Stimulated activated CD4-positive, alpha-beta T cell treated with anti-CD3 and anti-CD28 coated beads, Interleukin-12 subunit alpha, Interleukin-12 subunit beta, amount 100 ng/mL, for 24 hours (primary cell): ENCODE measurements around the gene NOP58.
A peak's percentile ranks its signal among the peaks of the same experiment; 100 is the strongest.
"Not testable (repeated sequence)": the region's sequence is repeated elsewhere in the genome, so short reads cannot be mapped to it uniquely, and the experiment has no call there.

Experiments used
- DNase-seq, 2 experiments: peaks; one replicate each; pipeline ENCODE4 v3.0.0-alpha.2; 2020; ENCODE audit warnings: low read depth in 2 of 2

The NOP58 gene, protein sequence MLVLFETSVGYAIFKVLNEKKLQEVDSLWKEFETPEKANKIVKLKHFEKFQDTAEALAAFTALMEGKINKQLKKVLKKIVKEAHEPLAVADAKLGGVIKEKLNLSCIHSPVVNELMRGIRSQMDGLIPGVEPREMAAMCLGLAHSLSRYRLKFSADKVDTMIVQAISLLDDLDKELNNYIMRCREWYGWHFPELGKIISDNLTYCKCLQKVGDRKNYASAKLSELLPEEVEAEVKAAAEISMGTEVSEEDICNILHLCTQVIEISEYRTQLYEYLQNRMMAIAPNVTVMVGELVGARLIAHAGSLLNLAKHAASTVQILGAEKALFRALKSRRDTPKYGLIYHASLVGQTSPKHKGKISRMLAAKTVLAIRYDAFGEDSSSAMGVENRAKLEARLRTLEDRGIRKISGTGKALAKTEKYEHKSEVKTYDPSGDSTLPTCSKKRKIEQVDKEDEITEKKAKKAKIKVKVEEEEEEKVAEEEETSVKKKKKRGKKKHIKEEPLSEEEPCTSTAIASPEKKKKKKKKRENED

DNA sequence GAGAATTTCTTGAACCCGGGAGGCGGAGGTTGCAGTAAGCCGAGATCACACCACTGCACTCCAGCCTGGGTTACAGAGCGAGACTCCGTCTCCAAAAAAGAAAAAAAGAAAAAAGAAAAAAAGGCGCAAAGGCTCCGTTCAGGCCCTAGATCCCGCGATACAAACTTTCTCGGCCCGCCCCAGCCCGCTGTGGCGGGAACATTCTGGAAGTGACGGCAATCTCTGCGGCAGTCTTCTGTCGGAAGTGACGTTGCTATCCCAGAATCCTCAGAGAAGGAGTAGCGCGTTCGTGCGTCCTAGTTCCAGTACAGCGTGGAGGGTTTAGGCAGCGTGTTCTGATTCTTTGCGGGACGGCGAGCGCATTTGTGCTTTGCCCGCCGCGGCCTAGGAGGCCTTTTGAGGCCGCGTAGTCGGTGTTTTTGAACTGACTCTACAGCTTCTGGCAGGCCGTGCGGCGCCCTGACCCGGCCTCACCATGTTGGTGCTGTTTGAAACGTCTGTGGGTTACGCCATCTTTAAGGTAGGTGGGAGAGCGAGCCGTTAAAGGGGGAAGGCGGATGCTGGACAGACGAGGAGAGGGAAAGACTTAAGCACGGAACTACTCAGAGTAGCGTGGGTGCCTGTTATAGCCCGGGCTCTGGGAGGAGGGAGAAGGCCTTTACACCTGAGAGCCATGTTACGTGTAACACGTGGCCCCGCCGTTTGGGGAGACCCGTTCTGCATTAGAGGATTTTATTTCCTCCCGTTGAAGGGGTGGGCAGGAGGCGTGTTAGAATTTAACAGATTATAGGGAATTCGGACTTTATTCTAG is at the start of gene NOP58:
TSS of gene NOP58 (plus strand) at position 297 of the 811 bp plus-strand sequence. CDS start at position 476, 179 bp downstream.
- DNase-seq, result peak; percentile 82 to 84

DNA sequence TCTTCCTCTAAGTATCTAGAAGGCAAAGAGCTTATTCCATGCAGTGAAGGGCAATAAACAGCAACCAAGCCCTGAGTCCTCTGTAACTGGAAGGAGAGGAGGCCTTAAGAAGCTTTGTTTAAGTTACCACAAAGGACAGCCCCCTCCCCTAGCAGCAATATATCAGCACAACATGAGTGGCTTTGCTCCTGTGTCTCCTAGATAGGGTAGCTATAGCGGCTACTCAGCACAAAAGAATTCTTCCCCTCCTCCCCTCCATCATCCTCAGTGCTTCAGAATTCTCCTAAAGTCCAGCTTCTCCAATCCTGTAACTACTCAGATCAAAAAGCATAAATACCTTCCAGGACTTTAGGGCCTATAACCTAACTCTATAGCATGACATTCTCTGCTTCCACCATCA is 43.7 kb upstream of the NOP58 start:
- no peak for DNase-seq

DNA sequence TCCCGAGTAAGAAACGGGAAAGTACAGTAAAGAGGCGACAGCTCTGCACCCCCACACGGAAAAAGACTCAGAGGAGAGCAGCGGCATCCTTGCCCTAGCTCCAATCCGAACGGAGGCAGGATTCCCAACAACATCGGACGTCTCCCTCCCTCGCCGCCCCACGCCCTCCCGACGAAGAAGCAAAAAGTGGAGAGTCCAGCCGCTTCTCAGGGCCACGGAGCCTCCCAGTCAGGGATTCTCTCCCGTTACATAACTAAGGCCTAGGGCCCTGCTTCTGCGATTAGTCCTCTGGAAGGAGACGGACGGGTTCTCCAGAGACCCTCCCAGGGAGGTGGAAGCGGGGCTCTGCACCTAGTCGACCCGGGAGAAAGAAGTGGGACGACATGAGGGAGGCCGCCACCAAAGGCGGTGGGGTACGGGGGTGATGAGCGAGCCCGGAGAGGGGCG is 27.8 kb upstream of the NOP58 start:
- DNase-seq, result peak; percentile 8 to 12

DNA sequence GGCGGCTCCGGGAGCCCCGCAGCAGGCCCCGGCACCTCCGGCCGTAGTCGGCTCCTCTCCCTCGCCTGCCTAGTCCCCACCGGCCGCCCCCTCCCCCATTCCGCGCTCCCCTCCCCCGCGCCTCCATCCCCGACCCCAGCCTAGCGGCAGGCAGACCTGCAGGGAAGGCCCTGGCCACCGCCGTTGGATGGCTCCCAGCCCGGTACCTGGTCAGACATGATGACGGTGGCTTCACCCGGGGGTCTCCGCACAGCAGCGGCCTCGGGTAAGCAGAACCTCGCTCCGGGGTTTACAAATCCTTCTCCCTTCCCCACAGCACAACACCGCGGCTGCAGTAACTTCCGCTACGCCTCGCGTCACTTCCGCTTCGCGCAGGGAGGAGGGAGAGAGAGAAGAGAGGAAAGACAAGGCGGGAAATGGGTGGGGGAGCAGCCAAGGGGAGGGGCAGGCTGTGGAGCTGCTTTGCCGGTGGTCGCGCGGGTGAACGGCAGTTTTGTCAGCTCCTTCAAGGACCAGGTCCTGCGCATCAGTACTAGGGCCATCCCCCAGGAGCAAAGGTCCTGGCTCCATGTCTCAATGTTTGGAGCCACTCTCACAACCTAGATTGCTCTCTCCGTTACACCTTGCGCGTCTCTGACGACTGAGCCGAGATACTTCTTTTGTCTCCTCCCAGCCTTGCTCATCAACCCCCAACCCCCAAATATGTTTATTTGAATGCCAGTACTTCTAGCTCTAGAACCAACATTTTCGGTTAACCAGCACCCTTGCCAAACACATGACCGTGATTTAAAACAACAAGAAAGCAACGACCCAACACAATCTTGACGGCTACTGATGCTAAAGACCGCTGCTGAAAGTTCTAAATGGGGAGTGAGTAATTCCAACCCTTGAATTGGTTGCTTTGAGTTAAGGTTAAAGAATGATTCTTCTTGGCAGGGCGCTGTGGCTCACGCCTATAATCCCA is 27.0 kb upstream of the NOP58 start, which contains the start of gene SUMO1:
TSS of gene SUMO1 (minus strand) at position 364 of the 964 bp plus-strand sequence. CDS start at position 218, 146 bp downstream.
- DNase-seq, result peak; percentile 86 to 90

DNA sequence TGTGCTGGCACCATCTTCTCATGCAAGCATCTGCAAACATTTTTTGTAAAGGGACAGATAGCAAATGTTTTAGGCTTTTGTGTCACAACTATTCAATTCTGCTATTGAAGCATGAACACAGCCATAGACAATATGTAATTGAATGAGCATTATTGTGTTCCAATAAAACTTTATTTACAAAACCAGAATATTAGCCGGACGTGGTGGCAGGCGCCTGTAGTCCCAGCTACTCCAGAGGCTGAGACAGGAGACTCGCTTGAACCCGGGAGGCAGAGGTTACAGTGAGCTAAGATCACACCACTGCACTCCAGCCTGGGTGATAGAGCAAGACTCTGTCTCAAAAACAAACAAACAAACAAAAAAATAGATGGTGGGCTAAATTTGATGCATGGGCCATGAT is 17.9 kb upstream of the NOP58 start:
- DNase-seq, result not testable (repeated sequence)

DNA sequence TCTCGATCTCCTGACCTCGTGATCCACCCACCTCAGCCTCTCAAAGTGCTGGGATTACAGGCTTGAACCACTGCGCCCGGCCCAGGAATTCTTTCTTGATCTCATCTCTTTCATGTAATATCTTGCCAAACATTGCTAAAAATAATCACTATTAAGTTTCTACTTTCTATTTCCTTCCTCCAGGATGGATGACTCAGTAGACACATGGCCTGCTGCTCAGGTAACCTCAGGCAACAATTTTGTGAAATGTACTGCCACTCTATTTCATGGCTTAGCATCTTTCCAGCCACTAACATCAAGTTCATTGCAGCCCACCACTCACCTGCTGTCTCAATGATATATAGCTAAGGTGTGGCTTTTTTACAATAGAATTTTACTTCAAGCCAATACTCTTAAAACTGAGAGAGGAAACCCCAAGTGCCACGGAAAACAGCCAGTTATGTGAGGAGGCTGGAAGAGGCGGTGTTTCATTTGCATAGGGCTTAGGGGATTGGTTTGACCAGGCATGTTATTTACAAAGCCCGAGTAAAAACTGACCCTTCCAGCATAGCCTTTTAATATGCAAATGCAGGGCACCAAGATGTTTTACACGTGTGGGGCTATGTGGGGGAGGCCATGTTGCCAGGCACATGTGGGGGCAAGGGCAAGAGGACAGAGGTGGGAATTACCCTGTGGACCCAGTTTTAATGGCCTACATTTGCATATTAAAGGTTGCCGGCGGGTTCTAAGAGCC is 15.9 kb upstream of the NOP58 start:
- no peak for DNase-seq

DNA sequence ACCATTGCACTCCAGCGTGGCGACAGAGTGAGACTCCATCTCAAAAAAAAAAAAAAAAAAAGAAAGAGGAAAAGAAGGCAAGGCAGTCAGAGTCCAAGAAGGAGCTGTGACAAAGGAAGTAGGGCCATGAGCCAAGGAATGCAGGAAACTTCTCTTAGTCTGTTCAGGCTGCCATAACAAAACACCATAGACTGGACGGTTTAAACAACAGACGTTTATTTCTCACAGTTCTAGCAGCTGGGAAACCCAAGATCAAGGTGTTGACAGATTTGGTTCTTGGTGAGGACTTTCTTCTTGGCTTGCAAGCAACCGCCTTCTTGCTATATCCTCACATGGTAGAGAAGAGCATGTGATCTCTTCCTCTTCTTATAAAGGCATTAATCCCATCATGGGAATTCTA is 14.1 kb upstream of the NOP58 start:
- DNase-seq, result no peak

DNA sequence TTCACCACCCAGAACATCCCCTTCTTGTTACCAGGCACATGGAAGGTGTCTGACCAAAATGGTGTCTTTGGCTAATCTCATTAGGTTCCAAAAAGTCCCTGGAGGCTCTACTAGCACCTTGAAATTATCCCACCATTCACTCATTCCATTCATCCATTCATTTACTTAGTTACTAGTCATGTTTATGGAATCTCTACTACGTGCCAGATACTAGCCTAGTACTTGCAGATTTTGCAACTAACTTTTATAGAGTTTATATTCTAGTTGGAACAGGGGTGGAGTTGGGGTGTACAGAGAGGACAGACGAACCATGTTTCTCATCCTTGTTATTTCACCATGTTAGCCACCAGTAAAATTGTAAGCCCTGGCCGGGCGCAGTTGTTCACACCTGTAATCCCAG is 4.0 kb upstream of the NOP58 start:
- DNase-seq, result no peak

DNA sequence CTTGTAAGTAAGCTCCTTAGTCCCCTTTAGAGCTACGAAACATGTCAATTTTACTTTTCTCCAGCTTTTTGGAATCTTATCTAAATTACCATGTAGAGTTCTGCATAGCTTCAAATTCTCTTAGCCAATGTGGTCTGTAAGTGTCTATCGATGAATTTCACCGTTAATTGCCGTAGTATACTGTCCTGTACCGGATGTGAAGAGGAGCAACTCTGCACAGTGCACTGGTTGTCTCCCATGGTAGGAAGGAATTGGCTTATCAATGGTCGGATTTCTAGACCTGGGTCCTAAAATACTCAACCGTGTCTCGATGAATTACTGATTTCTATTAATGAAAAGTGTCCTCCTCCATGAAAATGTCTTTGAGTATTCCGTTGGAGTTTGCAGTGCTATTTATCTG is 1.9 kb downstream of the NOP58 start:
- no peak for DNase-seq

DNA sequence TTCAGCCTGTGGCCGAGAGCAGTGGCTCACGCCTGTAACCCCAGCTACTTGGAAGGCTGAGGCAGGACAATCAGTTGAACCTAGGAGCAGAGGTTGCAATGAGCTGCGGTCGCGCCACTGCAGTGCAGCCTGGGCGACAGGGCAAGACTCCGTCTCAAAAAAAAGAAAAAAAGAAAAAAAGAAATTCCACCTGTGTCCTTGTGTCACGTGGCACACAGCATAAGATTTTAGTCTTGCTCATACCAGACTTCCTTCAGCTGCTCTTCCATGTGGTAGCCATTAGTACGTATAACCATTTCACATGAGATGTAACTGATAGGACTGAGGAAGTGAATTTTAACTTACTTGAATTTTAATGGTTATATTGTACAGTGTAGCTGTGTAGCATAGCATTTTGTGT is 4.0 kb downstream of the NOP58 start:
- no peak for DNase-seq

DNA sequence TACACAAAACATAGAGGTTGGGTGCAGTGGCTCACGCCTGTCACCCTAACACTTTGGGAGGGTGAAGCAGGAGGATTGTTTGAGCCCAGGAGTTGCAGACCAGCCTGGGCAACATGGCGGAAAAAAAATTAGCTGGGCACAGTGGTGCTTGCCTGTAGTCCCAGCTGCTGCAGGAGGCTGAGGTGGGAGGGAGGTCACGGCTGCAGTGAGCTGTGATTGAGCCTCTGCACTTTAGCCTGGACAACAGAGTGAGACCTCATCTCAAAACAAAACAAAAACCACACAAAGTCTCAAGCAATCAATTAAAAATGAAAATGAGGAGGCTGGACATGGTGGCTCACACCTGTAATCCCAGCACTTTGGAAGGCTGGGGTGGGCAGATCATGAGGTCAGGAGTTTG is 4.9 kb downstream of the NOP58 start:
- DNase-seq, result no peak

DNA sequence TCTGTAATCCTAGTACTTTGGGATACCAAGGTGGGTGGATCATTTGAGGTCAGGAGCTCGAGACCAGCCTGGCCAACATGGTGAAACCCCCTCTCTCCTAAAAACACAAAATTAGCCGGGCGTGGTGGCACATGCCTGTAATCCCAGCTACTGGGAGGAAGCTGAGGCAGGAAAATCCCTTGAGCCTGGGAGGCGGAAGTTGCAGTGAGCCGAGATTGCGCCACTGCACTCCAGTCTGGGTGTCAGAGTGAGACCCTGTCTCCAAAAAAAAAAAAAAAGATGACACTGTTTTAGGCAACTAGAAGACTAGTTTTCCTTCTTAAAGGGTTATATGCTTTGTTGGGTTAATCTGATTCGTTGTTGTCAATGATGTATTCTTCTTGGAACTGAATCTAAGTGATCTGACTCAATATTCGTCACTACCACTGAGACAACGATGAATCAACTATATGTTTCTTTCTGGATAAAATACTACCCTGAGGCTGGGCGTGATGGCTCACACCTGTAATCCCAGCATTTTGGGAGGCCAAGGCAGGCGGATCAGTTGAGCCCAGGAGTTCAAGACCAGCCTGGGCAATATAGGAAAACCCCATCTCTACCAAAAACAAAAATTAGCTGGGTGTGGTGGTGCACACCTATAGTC is 10.6 kb downstream of the NOP58 start:
- DNase-seq, result not testable (repeated sequence)

DNA sequence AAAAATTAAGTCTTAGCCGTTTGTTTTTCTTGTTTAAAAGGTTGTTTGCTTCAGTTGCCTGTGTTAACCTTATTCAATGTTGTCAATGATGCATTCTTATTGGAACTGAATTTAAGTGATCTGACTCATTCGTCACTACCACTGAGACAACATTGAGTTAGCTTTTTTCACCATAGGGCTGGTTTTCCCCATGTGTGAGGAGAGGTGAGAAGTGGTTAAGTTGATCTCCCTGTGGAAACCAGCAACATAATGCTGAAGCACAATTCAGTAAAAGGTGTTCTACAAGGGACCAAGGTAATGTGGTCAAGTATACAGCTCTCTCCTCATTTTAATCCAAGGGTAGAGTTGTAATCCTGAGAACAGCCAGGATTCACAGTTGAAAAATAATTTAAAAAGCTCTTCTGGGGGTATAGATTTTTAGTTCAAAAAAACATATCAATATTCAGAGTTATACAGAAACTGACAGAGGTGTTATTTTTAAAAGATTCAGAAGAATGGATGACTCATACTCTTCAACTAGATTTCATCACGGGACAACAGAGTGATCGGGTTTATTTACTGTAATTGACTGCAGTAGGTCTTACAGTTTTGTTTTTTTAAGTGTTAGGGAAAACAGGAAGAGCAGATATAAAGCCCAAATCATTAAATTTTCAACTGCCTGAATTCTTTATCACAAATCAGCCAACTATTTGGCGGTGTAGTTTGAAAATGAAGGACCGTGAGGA is 12.6 kb downstream of the NOP58 start:
- no peak for DNase-seq

DNA sequence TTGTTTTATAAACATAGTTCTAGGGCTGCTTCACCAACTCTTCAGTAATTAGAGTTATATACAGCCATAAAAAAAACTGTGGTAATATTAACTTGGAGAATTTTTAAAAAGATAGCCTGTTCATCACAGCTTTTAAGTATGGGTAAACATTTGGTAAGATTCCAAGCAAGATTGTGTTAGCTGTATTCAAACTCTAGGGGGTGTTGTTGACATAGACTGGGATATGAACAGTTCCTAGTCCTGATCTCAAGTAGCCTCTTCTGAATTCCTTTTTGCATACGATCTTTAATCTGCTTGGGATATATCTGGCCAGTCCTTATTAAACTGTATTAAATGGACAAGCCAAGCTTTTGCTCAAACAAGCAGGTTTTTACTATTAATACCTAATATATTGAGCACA is 13.4 kb downstream of the NOP58 start:
- DNase-seq, result no peak

DNA sequence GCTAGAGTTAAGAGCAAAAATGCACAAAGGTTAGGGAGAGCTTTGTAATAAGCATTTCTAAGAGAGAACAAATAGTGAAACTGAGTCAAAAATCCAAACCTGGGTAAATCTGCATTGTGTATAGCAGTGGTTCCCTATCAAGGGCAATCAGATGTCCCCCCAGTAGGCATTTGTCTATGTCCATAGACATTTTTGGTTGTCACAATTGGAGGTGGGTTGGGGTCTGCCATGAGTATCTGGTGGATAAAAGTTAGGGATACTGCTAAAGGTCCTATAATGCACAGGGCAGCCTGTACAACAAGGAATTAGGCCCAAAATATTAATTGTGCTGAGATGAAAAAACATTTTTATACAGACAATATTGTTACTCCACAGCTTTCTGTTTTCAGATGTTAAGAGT is 21.0 kb downstream of the NOP58 start:
- no peak for DNase-seq

DNA sequence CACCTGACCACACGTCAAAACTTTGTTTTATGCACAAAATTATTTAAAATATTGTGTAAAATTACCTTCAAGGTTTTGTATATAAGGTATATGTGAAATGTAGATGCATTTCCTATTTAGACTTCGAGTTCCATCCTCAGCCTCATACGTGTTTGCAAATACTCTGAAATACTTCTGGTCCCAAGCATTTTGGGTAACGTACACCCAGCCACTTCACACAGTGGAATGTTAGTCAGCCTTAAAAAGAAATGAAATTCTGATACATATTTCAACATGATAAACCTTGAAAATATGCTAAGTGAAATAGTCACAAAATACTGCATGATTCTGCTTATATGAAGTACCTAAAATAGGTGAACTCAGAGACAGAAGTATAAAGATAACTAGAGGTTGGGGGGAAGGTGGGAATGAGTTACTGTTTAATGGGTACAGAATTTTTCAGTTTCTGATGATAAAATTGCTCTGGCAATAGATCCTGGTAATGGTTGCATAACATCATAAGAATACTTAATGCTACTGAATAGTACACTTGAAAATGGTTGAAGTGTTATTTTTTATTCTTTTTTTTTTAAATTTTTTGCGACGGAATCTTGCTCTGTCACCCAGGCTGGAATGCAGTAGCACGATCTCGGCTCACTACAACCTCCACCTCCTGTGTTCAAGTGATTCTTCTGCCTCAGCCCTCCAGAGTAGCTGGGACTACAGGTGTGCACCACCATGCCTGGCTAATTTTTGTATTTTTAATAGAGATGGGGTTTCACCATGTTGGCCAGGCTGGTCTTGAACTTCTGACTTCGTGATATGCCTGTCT is 24.0 kb downstream of the NOP58 start:
- DNase-seq, result no peak

DNA sequence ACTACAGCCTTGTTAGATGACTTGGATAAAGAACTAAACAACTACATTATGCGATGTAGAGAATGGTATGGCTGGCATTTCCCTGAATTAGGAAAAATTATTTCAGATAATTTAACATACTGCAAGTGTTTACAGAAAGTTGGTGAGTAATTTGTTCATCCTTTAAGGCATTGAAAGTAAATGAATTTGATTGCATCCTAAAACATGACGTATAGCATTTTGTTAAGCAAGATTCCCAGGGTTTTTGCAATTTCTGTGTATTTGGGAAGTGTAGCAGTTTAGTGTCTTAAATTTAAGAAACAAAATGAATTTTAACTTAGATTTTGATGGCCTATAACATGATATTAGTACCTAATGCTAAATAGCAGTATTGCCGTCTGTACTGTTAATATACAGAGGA is 24.8 kb downstream of the NOP58 start:
- DNase-seq, result no peak

DNA sequence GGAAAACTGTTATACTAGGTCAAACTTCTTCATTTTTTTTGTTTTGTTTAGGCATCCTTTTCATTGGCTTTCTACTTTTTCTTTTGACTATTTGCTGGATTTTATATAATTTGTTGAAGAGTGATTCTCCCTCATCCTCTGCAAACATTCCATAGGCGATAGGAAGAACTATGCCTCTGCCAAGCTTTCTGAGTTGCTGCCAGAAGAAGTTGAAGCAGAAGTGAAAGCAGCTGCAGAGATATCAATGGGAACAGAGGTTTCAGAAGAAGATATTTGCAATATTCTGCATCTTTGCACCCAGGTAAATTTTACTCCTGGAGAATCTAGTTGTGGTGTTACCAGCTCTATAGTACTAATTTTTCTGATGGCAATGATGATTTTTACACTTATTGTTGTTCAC is 25.4 kb downstream of the NOP58 start:
- DNase-seq, result no peak

DNA sequence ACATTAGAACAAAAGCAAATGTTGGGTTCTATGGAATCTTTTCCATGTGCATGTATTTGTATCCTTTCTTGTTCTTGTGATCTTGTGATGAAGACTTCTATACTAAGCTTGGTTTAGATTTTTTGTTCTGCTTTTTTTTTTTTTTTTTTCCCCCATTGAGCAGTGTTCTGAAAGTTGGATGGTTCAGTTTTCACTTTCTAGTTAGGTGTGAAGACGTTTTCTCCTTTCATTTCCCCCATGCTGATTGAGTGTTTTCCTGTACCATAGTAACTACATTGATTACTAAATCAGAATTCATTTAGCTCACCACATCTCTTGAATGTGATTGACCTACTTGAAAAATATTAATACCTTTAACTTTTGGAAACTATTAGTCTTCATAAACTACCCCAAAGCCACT is 34.1 kb downstream of the NOP58 start:
- DNase-seq, result no peak
